Uterus (tissue), 4 donors: Measurements from ENCODE around the gene BTD. TPM values are rescaled to one million over a fixed set of nuclear protein-coding genes. Genes with fewer than 3 reads are reported as not detected.
"Not testable (repeated sequence)": the region's sequence is repeated elsewhere in the genome, so short reads cannot be mapped to it uniquely, and the experiment has no call there.

ENCODE experiments used
- DNase-seq, 2 donors: peaks; one replicate each; pipeline ENCODE4 v3.0.0-alpha.2; 2019 to 2020
- H3K27ac ChIP-seq, 2 donors: fragments of 200-600 bp; sonication (generic); 1 replicate in 1 of 2; 2 replicates in 1 of 2; pipeline ENCODE4 v1.5.1; 2016 to 2018
- H3K27me3 ChIP-seq, 2 donors: fragments of 200-600 bp; sonication (generic); one replicate each; pipeline ENCODE4 v1.5.1; 2018 to 2019; ENCODE audit warnings: control low read depth in 1 of 2
- H3K36me3 ChIP-seq, 2 donors: fragments of 200-600 bp; sonication (generic); one replicate each; pipeline ENCODE4 v1.5.1; 2019; ENCODE audit warnings: control low read depth in 1 of 2
- H3K4me1 ChIP-seq, 2 donors: fragments of 200-600 bp; sonication (generic); one replicate each; pipeline ENCODE4 v1.5.1; 2018 to 2019; ENCODE audit warnings: control low read depth in 1 of 2
- H3K4me3 ChIP-seq, 2 donors: fragments of 200-600 bp; sonication (generic); 1 replicate in 1 of 2; 2 replicates in 1 of 2; pipeline ENCODE4 v1.5.1; 2018 to 2019; ENCODE audit warnings: mild to moderate bottlenecking in 1 of 2
- H3K9me3 ChIP-seq, 2 donors: fragments of 200-600 bp; sonication (generic); one replicate each; pipeline ENCODE4 v1.5.1; 2019; ENCODE audit warnings: control low read depth in 1 of 2
- CTCF ChIP-seq, 4 experiments: fragments of 200-600 bp in 2 of 4; fragments of 450-650 bp in 2 of 4; sonication (generic) in 2 of 4; IDR thresholded peaks; one replicate each; pipeline ENCODE4 v1.5.1; 2016 to 2019; ENCODE audit warnings: antibody characterized with exemption in 4 of 4, mild to moderate bottlenecking in 2 of 4, moderate library complexity in 1 of 4
- POLR2A ChIP-seq, 2 donors: fragments of 450-650 bp; IDR thresholded peaks; one replicate each; pipeline ENCODE4 v1.6.1; 2016; ENCODE audit warnings: antibody characterized with exemption in 2 of 2, mild to moderate bottlenecking in 1 of 2, moderate library complexity in 1 of 2
- intact Hi-C: fragments of 100-400 bp; cut with DNase I; formaldehyde crosslinking; loops from one replicate; pipeline ENCODE4 v1.15.1; 2023; ENCODE audit warnings: low total_unique reads
- total RNA-seq, 4 donors: library from RNA; depleted of rRNA in 3 of 4; stranded (reverse); fragments of >200 nt in 3 of 4; gene quantifications; one replicate each; pipeline versions ENCODE4 v1.1.0 to v1.2.4, GENCODE V29; 2014 to 2023
- donor health status: DM: yes; HTN: yes; CAD: no.

BTD gene
- total RNA-seq, 4 donors from 2014 or later = 6.5 to 31.3 (median 21.5) TPM

DNA sequence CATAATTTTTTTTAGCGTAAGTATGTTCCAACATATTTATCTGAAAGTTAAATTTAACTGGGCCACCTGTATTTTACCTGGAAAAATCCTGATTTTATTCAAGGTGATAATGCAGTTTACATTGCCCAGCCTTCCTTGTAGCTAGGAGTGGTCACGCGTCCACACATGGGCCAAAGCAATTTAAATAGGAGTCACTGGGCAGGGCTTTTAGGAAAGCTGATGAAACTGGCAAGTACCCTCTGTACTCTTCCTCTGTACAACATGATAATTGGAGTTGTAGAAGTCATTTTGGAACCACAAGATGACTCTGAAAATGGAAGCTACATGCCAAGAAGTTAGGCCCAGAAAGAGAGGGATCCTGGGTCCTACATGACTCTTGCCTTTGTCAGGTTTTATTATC lies 9.5 kb downstream of the BTD start:
- Histone ChIP-seq H3K9me3 (no peaks in the 10 kb centered on the region), H3K27me3 (no peaks in the 10 kb centered on the region), H3K36me3 (no peaks in the 10 kb centered on the region), H3K4me1 (peaks cover 5 to 6% of the 10 kb centered on the region in 2 donors), H3K27ac (peak overlapping the region in 1 of 2 donors; percentile 35), H3K4me3 (no peak overlapping the region)
- DNase-seq = no peak
- TF ChIP-seq CTCF (IDR thresholded peaks at IDR 0.05) = no peak
- TF ChIP-seq POLR2A (IDR thresholded peaks at IDR 0.05) = no peak
- intact Hi-C loops = no loop called here

GRCh38 chr3:15612001-15612400 lies 10.5 kb downstream of the BTD start:
- Histone ChIP-seq H3K4me1 (peaks cover 5 to 6% of the 10 kb centered on the region in 2 donors), H3K4me3 (no peak overlapping the region), H3K9me3 (no peaks in the 10 kb centered on the region), H3K36me3 (no peaks in the 10 kb centered on the region), H3K27ac (no peak overlapping the region), H3K27me3 (no peaks in the 10 kb centered on the region)
- TF ChIP-seq CTCF (IDR thresholded peaks at IDR 0.05) (no peak), POLR2A (IDR thresholded peaks at IDR 0.05) (no peak)
- intact Hi-C loops = no loop called here
- no peak for DNase-seq

- no peaks in the 10 kb centered on the region for H3K9me3 ChIP-seq
- DNase-seq = no peak
- H3K4me1 ChIP-seq = peaks cover 5 to 6% of the 10 kb centered on the region in 2 donors
- H3K4me3 ChIP-seq = no peak overlapping the region
- no peak for TF ChIP-seq POLR2A (IDR thresholded peaks at IDR 0.05)
- intact Hi-C loops = no loop called here
- no peaks in the 10 kb centered on the region for H3K36me3 ChIP-seq
- no peaks in the 10 kb centered on the region for H3K27me3 ChIP-seq
- H3K27ac ChIP-seq = no peak overlapping the region
These were observed 13.4 kb downstream of the BTD start for GRCh38 chr3:15614958-15615357.

- TF ChIP-seq POLR2A (IDR thresholded peaks at IDR 0.05) (no peak), CTCF (IDR thresholded peaks at IDR 0.05) (no peak)
- intact Hi-C loops = no loop called here
- DNase-seq = no peak
- no peaks in the 10 kb centered on the region for H3K36me3 ChIP-seq
- no peak overlapping the region for H3K4me3 ChIP-seq
- no peaks in the 10 kb centered on the region for H3K9me3 ChIP-seq
- H3K27me3 ChIP-seq = no peaks in the 10 kb centered on the region
- no peak overlapping the region for H3K27ac ChIP-seq
- H3K4me1 ChIP-seq = peaks cover 2 to 6% of the 10 kb centered on the region in 2 donors
These were observed 14.5 kb downstream of the BTD start for GRCh38 chr3:15616053-15616452.

DNA sequence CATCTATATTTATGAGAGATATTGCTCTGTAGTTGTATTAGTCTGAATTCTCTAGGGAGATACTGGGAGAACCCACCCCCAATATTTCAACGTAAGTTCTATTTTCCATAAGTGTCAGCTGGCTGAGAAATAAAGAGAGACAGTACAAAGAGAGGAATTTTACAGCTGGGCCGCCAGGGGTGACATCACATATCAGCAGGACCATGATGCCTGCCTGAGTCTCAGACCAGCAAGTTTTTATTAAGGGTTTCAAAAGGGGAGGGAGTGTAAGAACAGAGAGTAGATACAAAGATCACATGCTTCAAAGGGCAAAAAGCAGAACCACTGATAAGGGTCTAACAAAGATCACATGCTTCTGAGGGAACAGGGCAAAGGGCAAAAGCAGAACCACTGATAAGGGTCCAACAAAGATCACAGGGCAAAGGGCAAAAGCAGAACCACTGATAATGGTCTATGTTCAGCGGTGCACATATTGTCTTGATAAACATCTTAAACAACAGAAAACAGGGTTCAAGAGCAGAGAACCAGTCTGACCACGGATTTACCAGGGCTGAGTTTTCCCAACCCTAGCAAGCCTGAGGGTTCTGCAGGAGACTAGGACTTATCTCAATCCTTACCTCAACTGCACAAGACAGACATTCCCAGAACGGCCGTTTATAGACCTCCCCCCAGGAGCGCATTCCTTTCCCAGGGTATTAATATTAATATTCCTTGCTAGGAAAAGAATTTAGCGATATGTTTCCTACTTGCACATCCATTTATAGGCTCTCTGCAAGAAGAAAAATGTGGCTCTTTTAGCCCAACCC lies 18.3 kb downstream of the BTD start:
- H3K36me3 ChIP-seq, H3K4me3 ChIP-seq, H3K9me3 ChIP-seq, DNase-seq, H3K27me3 ChIP-seq, intact Hi-C loops, H3K27ac ChIP-seq, H3K4me1 ChIP-seq: not testable (repeated sequence)

GRCh38 chr3:15623535-15624440 lies 22.2 kb downstream of the BTD start:
- Histone ChIP-seq H3K4me3 (no peak overlapping the region), H3K27me3 (no peaks in the 10 kb centered on the region), H3K36me3 (no peaks in the 10 kb centered on the region), H3K27ac (no peak overlapping the region), H3K9me3 (no peaks in the 10 kb centered on the region), H3K4me1 (no peaks in the 10 kb centered on the region)
- intact Hi-C loops = no loop called here
- DNase-seq = no peak
- no peak for TF ChIP-seq POLR2A (IDR thresholded peaks at IDR 0.05)
- TF ChIP-seq CTCF (IDR thresholded peaks at IDR 0.05) = no peak
